ENCODE data around the gene PCDHGA12. TPM values are rescaled to one million over a fixed set of nuclear protein-coding genes. Genes with fewer than 3 reads are reported as not detected.
"Not testable (repeated sequence)": the region's sequence is repeated elsewhere in the genome, so short reads cannot be mapped to it uniquely, and the experiment has no call there.

Gene PCDHGA12
- total and polyA plus RNA-seq, 2 experiments from 2014 or later: 0.68 to 3.5 TPM

GRCh38 chr5:141432308-141432707 lies 2.0 kb downstream of the PCDHGA12 start:
- H3K4me1 ChIP-seq (ENCODE audit: insufficient read depth); H3K9me2 ChIP-seq (ENCODE audit: insufficient read depth); H3K27ac Mint-ChIP-seq; H3K79me2 ChIP-seq (replicated peaks; ENCODE audit: insufficient read depth); H3K4me1 Mint-ChIP-seq; H3K27me3 ChIP-seq (ENCODE audit: insufficient read depth); ATAC-seq; H2AFZ ChIP-seq; H3K4me2 ChIP-seq; H3K27me3 Mint-ChIP-seq (ENCODE audit: insufficient read depth, low read depth, poor library complexity); H3K4me3 ChIP-seq; DNase-seq (ENCODE audit: low spot score); H3K27ac ChIP-seq (ENCODE audit: low read depth); H4K20me1 ChIP-seq (replicated peaks; ENCODE audit: insufficient read depth); H3F3A ChIP-seq (replicated peaks; ENCODE audit: low read depth); H3K36me3 ChIP-seq (ENCODE audit: insufficient read depth); H3K4me3 Mint-ChIP-seq: not testable (repeated sequence)
- peaks cover 58% of the 10 kb centered on the region for H3K36me3 Mint-ChIP-seq (ENCODE audit: low read depth)
- H3K9me3 Mint-ChIP-seq: peaks cover 64% of the 10 kb centered on the region

GRCh38 chr5:141432726-141433125 lies 2.4 kb downstream of the PCDHGA12 start:
- not testable (repeated sequence) for H3K27ac ChIP-seq (ENCODE audit: low read depth); H3K36me3 ChIP-seq (ENCODE audit: insufficient read depth); H3K27ac Mint-ChIP-seq; H3K4me3 Mint-ChIP-seq; H3K4me1 ChIP-seq (ENCODE audit: insufficient read depth); H3K4me2 ChIP-seq; H3F3A ChIP-seq (replicated peaks; ENCODE audit: low read depth); H3K4me1 Mint-ChIP-seq; H3K4me3 ChIP-seq; H3K79me2 ChIP-seq (replicated peaks; ENCODE audit: insufficient read depth); DNase-seq (ENCODE audit: low spot score); H3K27me3 ChIP-seq (ENCODE audit: insufficient read depth); ATAC-seq; H3K27me3 Mint-ChIP-seq (ENCODE audit: insufficient read depth, low read depth, poor library complexity); H3K9me2 ChIP-seq (ENCODE audit: insufficient read depth); H2AFZ ChIP-seq; H4K20me1 ChIP-seq (replicated peaks; ENCODE audit: insufficient read depth)
- Mint-ChIP-seq H3K36me3 (ENCODE audit: low read depth) (peaks cover 54% of the 10 kb centered on the region), H3K9me3 (peaks cover 60% of the 10 kb centered on the region)

GRCh38 chr5:141434006-141434405 lies 3.7 kb downstream of the PCDHGA12 start:
- Mint-ChIP-seq H3K4me3 (no peak overlapping the region), H3K36me3 (ENCODE audit: low read depth) (peaks cover 42% of the 10 kb centered on the region), H3K9me3 (peaks cover 48% of the 10 kb centered on the region), H3K4me1 (no peaks in the 10 kb centered on the region), H3K27me3 (ENCODE audit: insufficient read depth, low read depth, poor library complexity) (peaks cover 6% of the 10 kb centered on the region), H3K27ac (no peak overlapping the region)
- Histone ChIP-seq H3K4me2 (no peak overlapping the region), H2AFZ (no peak overlapping the region), H3K36me3 (ENCODE audit: insufficient read depth) (peaks cover 8% of the 10 kb centered on the region; the same call in 1 of the 2 replicates), H3K4me1 (ENCODE audit: insufficient read depth) (peaks cover 1% of the 10 kb centered on the region; the same call in 1 of the 2 replicates), H4K20me1 (replicated peaks; ENCODE audit: insufficient read depth) (no peaks in the 10 kb centered on the region), H3K4me3 (no peak overlapping the region), H3F3A (replicated peaks; ENCODE audit: low read depth) (no peaks in the 10 kb centered on the region), H3K27me3 (ENCODE audit: insufficient read depth) (no peaks in the 10 kb centered on the region), H3K9me2 (ENCODE audit: insufficient read depth) (no peaks in the 10 kb centered on the region), H3K27ac (ENCODE audit: low read depth) (no peak overlapping the region), H3K79me2 (replicated peaks; ENCODE audit: insufficient read depth) (no peaks in the 10 kb centered on the region)
- ATAC-seq (no peak), DNase-seq (ENCODE audit: low spot score) (no peak)
- TF ChIP-seq CTCF (conservative IDR thresholded peaks at IDR 0.05; ENCODE audit: low read depth in 2 of 2): no peak
- TF ChIP-seq ETS1 (IDR thresholded peaks at IDR 0.05): no peak
- TF ChIP-seq ZNF114 (CRISPR knock-in tag; IDR thresholded peaks at IDR 0.05): no peak

Measured in GM23338 (cell line).